Mucosa of descending colon (tissue), 3 donors: ENCODE data around the gene GPR37L1. TPM values are rescaled to one million over a fixed set of nuclear protein-coding genes. Genes with fewer than 3 reads are reported as not detected.
A peak's percentile ranks its signal among the peaks of the same experiment; 100 is the strongest.
"Not testable (repeated sequence)": the region's sequence is repeated elsewhere in the genome, so short reads cannot be mapped to it uniquely, and the experiment has no call there.

Source experiments
- ATAC-seq: fragments of 200-7000 bp; cut with Tn5 transposase; one replicate; pipeline ENCODE4 v1.9.1; 2020; ENCODE audit warnings: mild to moderate bottlenecking, moderate library complexity
- DNase-seq, 3 donors: peaks; one replicate each; pipeline ENCODE4 v3.0.0-alpha.2; 2020
- H3K36me3 ChIP-seq: fragments of 200-600 bp; one replicate; pipeline ENCODE4 v1.8.0; 2021; ENCODE audit warnings: low read depth, mild to moderate bottlenecking
- H3K4me1 ChIP-seq: fragments of 200-600 bp; one replicate; pipeline ENCODE4 v1.8.0; 2021; ENCODE audit warnings: low read depth, mild to moderate bottlenecking
- H3K4me3 ChIP-seq: fragments of 200-600 bp; one replicate; pipeline ENCODE4 v1.8.0; 2021; ENCODE audit warnings: mild to moderate bottlenecking
- H3K9me3 ChIP-seq: fragments of 200-600 bp; one replicate; pipeline ENCODE4 v1.8.0; 2021; ENCODE audit warnings: mild to moderate bottlenecking
- CTCF ChIP-seq: fragments of 200-600 bp; IDR thresholded peaks from one replicate; pipeline ENCODE4 v1.8.0; 2022; ENCODE audit warnings: antibody characterized with exemption, mild to moderate bottlenecking
- intact Hi-C, 2 donors: fragments of 100-400 bp; cut with DNase I in 1 of 2; cut with micrococcal nuclease in 1 of 2; formaldehyde crosslinking; loops; one replicate each; pipeline versions ENCODE4 v1.11.0 to v1.11.1; 2022; cut with DNase I, micrococcal nuclease
- total RNA-seq, 3 donors: library from RNA; stranded (reverse); fragmentation: NEBNext Ultra II Directional in 2 of 3; extraction: Animal tissue kit (Norgen Biotek cat#: 25700) in 2 of 3; gene quantifications; one replicate each; pipeline versions ENCODE4 v1.2.1 to v1.2.4, GENCODE V29; 2021 to 2023
- donor health status: DM: no; HTN: no; CAD: no; lungs with moderate emphysema.
- donor health status: DM: no; HTN: no; CAD: no.
- donor health status: DM: no; HTN: yes; CAD: no.

Gene GPR37L1
- total RNA-seq, 3 donors from 2014 or later = 2.4 to 3.5 (median 2.9) TPM

DNA sequence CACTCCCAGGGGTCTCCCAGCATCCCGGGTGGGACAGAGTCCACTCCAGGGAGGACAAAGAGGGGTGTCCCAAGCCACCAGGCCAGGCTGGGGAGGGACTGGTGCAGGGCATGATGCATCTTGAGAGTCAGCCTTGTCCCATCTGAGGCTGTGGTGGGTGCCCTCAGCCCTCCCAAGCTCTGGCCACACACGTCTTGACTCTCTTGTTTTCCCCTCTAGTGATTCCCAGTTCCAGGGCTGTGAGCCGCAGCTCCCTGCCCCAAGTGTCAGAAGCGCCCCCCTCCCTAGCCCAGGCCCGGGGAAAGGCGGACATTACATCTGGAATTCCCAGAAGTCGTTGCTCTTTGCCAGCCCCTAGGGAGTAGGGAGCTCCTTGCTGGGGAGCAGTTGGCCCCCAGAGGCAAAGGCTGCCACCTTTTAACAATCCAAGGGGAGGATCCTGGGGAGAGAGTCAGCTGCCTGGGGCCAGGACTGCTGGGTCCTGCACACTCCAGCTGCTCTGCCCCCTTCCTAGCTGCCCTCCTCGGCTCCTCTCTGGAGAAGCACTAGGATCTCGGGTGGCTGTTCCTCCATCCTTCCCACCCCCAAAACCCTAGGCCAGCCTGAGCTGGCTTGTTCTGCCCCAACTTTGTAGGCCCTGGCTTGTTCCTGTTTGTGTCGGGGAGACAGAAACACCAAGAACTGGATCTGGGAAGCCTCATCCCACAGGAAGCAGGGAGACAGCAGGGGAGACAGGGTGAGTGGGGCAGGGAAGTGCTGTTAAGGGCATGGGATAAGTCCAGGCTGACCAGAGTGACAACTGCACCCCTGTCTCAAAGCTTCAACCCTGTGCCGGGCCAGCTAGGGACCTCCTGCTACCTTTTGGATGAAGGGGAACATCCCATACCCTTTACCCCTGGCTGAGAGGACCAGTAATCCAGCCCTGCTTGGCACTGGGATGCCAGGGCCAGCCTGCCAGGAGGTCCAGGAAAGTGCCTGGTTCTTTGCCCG is 40.9 kb downstream of the GPR37L1 start:
- no peak for TF ChIP-seq CTCF
- intact Hi-C loops = no loop called here
- no peak for DNase-seq
- peaks cover 3% of the 10 kb centered on the region for H3K4me1 ChIP-seq
- H3K9me3 ChIP-seq = no peaks in the 10 kb centered on the region
- H3K4me3 ChIP-seq = no peak overlapping the region
- H3K36me3 ChIP-seq = no peaks in the 10 kb centered on the region
- ATAC-seq = no peak

GRCh38 chr1:202164271-202165037 is 41.7 kb downstream of the GPR37L1 start:
- peaks cover 3% of the 10 kb centered on the region for H3K4me1 ChIP-seq
- intact Hi-C loops = no loop called here
- DNase-seq (peak in 1 of 3 donors; percentile 47), ATAC-seq (peak; percentile 53)
- no peaks in the 10 kb centered on the region for H3K36me3 ChIP-seq
- H3K9me3 ChIP-seq = no peaks in the 10 kb centered on the region
- H3K4me3 ChIP-seq = no peak overlapping the region
- TF ChIP-seq CTCF = no peak

GRCh38 chr1:202165267-202165941 is 42.7 kb downstream of the GPR37L1 start:
- no peak for TF ChIP-seq CTCF
- intact Hi-C loops = no loop called here
- H3K9me3 ChIP-seq = no peaks in the 10 kb centered on the region
- peaks cover 3% of the 10 kb centered on the region for H3K4me1 ChIP-seq
- H3K36me3 ChIP-seq = no peaks in the 10 kb centered on the region
- DNase-seq = no peak
- ATAC-seq = no peak
- H3K4me3 ChIP-seq = no peak overlapping the region

DNA sequence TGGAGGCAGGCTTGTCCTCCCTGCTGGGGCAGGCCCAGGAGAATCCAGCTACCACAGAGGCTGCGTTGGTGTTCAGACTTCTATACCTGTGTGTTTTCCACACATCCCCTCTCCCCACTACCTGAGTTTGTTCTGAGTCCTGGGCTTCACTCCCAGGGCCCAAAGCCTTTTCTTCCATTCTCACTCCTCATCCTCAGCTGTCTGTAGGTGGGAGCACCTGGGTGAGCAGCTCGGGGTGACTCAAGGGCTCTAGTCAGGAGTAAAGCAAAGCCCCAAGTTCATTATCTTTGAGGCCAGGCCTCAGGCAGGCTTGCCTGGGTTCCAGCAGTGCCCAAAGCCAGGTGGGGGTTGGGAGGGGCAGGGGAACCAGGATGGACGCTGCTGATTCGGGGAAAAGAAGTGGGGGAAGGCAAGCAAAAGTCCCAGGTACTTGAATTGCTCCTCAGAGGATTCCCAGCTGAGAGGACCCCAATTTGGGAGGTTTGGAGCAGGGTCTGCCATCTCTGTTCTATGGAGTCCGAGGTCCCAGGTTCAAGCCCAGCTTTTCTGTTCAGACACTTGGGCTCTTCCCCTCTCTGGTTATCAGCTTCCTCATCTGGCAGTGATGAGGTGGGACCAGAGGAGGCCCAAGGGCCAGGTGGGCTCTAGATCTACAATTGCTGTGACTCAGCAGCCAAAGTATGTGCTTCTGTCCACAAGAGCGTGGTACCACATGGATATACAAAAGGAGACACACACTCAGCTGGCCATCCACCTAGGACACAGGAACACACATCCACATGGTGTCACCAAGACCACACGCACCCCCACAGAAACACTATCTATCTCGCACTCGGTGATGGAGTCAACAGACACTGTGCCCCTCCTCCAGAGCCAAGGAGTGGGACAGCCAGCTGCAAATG is 43.5 kb downstream of the GPR37L1 start:
- intact Hi-C loops = no loop called here

DNA sequence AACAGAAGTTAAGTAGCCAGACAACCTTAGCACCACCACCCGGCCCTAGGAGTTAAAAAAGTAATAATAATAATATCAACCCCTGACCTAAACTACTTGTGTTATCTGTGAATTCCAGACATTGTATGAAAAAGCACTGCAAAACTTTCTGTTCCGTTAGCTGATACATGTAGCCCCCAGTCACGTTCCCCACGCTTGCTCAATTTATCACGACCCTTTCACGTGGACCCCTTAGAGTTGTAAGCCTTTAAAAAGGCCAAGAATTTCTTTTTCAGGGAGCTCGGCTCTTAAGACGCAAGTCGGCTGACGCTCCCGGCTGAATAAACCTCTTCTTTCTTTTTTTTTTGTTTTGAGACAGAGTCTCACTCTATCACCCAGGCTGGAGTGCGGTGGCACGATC is 44.3 kb downstream of the GPR37L1 start:
- H3K4me1 ChIP-seq, intact Hi-C loops, H3K9me3 ChIP-seq, H3K36me3 ChIP-seq, H3K4me3 ChIP-seq, DNase-seq, ATAC-seq: not testable (repeated sequence)

More for the DNA sequence above, 43.5 kb downstream of the GPR37L1 start:
- Histone ChIP-seq H3K4me3 (no peak overlapping the region), H3K9me3 (no peaks in the 10 kb centered on the region), H3K4me1 (peaks cover 3% of the 10 kb centered on the region), H3K36me3 (no peaks in the 10 kb centered on the region)
- TF ChIP-seq CTCF = no peak
- DNase-seq (no peak), ATAC-seq (no peak)
